Midbrain (tissue), 1 donor: ENCODE data around the gene PDE4B.

Experiments used
- DNase-seq: peaks from one replicate; lab custom pipeline; 2025; lab: John Stamatoyannopoulos, UW

The PDE4B gene

GRCh38 chr1:66422804-66423203 is 630.1 kb downstream of the PDE4B start:
- no peak for DNase-seq
